Thyroid gland (tissue), 4 donors: ENCODE data around the gene ARMC5.

Experiments used
- POLR2A ChIP-seq, 2 donors: fragments of 450-650 bp; IDR thresholded peaks; one replicate each; pipeline ENCODE4 v1.6.1; 2017; ENCODE audit warnings: antibody characterized with exemption in 2 of 2, mild to moderate bottlenecking in 2 of 2, moderate library complexity in 1 of 2
- TF ChIP-seq, protein P1 (sequence below), 6 experiments: fragments of 200-600 bp in 3 of 6; fragments of 450-650 bp in 3 of 6; sonication (generic) in 3 of 6; IDR thresholded peaks; one replicate each; pipeline ENCODE4 v1.5.1; 2016 to 2019; ENCODE audit warnings: antibody characterized with exemption in 6 of 6, mild to moderate bottlenecking in 2 of 6, inconsistent platforms in 1 of 6, moderate library complexity in 1 of 6

- TF ChIP-seq, protein P1, sequence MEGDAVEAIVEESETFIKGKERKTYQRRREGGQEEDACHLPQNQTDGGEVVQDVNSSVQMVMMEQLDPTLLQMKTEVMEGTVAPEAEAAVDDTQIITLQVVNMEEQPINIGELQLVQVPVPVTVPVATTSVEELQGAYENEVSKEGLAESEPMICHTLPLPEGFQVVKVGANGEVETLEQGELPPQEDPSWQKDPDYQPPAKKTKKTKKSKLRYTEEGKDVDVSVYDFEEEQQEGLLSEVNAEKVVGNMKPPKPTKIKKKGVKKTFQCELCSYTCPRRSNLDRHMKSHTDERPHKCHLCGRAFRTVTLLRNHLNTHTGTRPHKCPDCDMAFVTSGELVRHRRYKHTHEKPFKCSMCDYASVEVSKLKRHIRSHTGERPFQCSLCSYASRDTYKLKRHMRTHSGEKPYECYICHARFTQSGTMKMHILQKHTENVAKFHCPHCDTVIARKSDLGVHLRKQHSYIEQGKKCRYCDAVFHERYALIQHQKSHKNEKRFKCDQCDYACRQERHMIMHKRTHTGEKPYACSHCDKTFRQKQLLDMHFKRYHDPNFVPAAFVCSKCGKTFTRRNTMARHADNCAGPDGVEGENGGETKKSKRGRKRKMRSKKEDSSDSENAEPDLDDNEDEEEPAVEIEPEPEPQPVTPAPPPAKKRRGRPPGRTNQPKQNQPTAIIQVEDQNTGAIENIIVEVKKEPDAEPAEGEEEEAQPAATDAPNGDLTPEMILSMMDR (IDR thresholded peaks at IDR 0.05), result peak in 1 of 6 experiments; percentile 11
- TF ChIP-seq POLR2A (IDR thresholded peaks at IDR 0.05), result peak in 1 of 2 donors; percentile 78
Observed at GRCh38 chr16:31458073-31458843, 1.0 kb upstream of the ARMC5 start.
